ENCODE measurements around the gene MREG.

MREG gene

DNA sequence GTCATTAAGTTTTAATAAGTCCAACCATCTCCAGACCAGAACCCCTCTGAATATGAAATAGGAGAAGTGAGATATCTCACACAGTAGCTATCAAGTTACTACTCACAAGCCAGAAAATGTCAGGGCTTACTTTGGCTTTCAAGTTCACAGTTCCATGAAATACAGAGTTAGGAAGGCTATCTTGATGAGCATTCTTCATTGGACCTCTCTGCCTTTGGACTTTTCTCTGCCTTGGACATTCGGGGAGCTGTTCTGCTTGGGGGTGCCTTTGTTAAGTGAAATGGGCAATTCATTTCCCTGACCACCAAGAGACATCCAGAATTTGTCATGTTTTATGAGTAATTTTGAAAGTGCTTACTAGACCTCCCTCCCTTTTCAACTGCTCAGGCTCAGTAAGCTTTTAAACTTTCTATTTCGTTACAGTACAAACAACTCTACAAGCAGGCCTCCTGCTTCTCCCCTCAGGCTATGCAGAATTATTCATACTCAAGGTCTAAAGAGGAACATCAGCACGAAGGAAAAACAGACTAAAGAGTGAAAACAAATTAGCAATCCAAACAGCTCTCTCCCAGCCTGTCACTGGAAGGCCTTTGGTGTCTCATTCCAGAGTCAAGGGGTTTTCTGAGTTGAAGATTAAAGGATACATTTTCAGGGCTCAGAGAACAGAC lies 95.3 kb downstream of the MREG start:
- FAIRE-seq: no peak

DNA sequence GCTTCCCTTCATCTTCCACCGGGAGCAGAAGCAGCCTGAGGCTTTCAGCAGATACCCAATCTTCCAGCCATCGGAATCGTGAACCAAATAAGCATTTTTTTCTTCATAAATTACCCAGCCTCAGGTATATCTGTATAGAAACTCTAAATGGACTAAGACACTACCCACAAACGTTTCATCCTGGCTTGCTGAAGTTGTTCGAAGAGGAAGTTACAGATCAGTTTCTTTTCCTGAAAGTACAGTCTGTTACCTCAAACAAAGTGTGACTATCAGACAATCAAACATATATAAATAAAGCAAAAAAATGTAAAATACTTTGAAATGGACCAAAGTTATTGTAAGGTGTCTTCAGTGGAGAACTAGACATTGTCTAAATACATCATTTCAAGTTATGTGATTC lies 97.9 kb downstream of the MREG start:
- no peak for FAIRE-seq

DNA sequence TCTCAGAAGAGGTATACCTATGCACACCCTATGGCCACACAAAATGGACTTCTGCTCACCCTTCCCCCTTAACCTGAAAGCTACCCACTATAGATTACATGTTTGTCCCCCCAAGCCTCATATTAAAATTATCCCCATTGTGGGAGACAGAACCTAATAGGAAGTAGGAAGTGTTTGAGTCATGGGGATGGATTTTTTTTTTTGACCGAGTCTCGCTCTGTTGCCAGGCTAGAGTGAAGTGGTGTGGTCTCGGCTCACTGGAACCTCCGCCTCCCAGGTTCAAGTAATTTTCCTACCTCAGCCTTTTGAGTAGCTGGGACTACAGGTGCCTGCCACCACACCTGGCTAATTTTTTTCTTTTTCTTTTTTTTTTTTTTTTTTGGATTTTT lies 98.6 kb downstream of the MREG start:
- no peak for FAIRE-seq

DNA sequence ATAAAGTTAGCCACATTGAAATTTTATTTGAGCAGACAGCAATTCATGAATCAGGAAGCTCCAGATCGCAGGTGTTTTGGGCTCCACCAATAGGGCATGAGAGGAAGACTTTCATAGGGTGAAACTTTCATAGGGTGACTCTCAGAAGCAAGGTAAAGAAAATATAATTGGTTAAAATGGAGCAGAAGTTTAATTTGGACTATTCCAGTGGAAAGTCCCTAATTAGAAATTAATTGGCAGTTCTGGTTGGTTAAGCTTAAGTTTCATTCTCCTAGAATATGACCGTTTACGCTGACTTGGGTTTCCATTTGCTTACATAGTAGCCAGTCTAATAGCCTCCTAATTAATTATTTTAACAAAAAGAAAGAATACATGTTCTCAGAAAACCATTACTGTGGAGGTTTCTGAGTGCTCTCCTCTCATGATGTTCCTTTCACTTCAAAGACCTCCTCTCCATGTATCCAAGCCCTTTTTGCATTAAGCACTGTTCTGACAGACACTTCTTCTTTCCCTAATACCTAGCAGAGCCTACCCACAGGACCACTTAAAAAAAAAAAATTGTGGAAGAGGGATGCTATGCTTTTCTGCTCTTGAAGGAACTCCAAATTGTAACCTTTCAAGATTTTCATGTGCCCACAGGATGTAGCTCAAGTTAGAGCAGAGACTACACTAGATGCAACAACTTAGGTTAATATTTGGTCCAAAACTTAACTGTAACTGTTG lies 99.1 kb downstream of the MREG start:
- no peak for FAIRE-seq

DNA sequence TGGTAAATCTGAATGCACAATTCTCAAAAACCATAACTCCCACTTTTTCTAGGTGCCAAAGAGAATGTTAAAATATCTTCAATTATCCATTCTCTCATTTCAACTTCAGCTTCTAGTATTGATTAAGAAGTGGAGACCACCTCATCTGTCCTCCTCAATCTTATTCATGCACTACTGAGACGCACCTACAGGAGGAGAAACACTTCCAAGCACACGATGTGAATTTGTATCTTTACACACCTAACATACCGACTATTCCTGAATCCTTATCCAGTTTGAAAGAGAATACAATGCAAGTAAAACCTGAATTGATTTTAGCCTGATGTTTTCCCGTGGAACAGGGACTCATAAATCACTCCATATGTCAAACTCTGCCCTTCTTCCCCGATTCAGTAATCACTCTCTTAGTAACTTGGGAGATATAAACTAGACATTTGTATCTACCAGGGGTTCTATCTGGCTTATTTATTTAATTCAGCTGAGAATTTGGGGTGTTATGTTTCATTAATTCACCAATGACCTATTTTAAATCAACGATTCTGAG lies 101.0 kb downstream of the MREG start:
- FAIRE-seq: no peak

DNA sequence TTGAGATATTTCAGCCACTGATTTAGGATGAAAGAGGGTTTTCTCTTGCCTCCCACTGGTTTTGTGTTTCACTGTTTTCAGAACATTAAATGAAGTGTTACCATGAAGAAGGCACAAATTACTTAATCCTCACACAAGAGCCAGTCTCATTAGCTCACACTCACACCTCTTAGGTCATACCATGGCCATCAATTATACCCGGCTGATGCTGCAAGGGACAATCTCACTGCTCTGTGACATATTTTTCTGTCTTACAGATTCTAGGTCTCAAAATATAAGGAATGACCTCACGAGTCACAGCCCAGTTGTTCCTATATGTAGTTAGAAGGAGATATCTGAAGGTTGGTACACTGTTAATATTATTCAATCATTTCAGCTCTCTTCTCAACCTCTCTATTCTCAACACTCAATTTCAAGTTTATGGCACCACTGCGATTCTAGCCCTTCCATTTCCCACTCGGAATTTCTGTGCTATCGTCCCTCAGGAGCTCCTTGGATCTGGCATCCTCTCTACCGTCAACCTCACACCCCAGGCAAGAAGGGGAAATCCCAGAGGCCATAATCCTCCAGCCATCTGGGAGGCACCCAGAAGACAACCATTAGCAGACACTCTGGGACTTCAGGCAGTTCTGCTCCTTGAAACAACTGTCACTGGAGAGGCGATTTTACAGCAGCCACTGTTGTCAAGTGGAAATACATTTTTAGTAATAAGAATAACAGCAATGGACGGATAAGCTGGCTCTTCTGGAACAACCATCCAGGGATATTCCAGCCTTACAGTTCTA lies 101.9 kb downstream of the MREG start:
- FAIRE-seq: no peak

DNA sequence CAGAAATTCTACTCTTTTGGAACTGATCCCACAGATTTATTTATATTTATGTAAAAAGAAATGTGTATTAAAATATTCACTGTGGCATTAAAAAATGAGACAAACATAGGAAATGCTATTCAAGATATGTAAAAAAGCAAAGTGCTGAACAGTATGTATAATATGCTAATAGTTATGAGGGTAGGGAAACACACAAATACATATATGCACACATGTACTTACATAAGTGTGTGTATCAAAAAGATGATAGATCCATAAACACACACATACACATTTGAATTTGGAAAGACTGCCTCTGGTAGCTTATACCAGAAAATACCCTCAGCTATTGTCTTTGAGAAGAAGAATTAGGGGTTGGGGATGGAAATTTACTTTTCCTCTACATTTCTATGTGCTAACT lies 103.2 kb downstream of the MREG start:
- no peak for FAIRE-seq

DNA sequence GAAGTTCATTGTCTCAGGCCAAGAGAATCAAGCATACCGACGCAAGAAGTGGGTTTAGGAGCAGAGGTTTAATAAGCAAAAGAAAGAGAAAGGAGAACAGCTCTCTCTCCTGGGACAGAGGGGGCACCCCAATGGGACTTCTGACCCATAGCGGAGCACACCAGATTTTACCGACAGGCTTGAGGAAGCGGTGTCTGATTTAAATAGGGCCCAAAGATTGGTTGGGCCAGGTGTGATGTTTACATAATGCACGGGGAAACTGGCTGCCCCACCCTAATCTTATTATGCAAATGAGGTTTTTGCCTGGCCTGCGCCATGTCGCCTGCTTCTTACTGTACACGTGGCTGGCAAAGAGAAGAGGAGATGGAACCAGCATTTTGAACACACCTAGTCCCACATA lies 106.2 kb downstream of the MREG start:
- no peak for FAIRE-seq

DNA sequence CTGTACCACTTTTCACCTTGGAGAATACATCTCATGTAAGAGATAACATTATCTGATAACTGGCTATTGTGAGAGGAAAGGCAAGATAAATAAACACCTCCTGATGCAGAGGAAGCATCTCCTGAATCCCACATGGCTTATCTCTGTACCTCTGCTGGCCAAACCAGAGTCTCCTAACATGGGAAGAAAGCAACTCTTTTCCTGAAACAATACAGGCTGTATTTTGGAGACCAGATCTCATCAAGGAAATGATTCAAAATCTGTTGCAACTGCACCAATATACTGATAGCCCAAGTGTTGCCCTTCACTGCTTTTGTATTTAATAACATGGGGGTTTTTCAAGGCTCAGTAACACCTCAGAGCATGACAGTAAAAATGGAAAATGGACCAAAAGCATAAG lies 106.9 kb downstream of the MREG start:
- no peak for FAIRE-seq

DNA sequence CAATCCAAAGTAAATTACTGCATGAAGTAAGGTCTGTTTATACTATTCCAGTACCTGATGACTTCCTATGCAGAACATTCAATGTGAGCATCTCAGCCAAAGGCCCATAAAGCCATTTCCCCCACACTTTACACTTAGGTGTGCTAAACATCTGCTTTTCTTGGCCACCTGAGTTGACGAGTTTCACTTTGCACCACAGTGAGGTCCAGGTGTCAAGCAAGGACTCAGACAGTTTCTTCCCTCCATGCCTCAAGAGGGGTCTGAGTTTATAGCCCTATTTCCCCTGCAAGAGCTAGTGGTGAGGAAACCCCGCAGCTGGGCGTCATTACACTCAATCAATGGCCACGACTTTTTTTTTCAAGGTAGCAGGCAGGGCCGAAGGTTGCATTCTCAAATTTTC lies 107.7 kb downstream of the MREG start:
- FAIRE-seq: no peak

DNA sequence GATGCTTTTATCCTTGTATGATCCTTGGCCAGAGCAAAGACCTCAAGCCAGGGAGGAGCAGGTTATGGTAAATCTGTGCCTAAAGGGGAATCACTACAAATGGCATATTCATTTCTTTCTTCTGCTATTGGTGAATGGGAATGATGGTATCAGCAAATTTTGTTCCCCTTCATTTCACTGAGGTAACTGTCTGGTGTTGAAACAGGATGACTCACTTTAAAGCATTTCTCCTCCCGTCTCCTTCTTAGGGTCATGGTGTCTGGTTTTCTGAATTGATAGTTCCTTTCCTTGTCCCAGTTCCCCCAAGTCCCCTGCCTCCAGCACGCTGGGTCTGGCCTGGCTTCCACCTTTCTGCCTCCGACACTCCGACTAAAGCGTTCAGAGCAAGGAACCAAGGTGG lies 109.2 kb downstream of the MREG start:
- no peak for FAIRE-seq

DNA sequence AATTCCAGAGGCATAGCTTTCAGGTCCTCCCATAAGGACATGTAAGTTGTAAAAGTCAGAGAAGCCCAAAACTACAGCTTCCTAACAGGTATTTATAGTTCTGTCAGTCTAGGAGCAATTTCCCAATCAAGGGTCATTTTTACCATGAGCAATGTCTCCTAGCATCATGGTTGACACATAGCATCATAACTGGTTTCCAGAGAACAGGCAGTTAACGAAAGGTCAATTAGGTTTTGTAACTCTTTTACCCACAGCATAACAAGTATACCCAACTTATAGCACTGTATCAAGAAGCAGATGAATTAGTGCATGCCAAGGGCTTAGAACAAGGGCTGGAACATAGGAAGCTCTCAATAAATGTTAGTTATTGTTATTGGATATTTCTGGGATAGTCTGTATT lies 110.1 kb downstream of the MREG start:
- no peak for FAIRE-seq

DNA sequence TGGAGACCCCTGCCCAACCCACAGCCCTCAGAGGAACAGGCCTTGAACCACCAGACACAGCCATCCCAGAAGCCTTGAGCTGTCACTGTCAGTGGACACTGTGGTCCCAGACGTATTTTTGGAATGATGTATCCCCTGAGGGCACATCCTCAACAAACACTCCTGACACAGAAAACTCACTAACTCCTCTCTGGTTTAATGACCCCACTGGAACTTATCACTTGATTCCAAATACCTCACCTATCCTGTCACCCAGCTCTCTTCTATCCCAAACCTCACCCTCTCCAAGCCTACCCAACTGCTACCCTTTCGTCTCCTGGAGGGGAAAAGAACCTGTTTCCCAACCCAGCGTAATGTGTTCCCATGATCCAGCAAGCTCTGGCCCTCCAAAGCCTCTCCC lies 111.6 kb downstream of the MREG start:
- FAIRE-seq: no peak

DNA sequence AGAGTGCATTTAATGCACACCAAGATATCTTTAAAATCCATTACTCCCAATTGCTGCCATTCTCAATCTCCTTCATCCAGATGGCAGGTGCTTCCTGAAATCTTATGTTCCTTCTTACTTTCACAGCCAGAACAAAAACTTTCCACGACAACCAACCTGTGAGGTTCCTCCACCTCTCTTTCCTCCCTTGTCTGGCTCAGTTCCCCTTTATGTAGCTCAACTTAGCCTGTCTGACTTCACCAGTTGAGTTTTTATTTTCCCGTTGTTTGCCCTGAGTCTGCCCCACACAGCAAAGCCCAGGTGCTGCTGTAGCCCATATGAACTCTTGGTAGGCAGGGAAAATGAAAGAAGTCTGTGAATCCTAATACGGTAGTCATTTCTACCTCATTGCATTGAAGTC lies 112.5 kb downstream of the MREG start:
- FAIRE-seq: no peak

DNA sequence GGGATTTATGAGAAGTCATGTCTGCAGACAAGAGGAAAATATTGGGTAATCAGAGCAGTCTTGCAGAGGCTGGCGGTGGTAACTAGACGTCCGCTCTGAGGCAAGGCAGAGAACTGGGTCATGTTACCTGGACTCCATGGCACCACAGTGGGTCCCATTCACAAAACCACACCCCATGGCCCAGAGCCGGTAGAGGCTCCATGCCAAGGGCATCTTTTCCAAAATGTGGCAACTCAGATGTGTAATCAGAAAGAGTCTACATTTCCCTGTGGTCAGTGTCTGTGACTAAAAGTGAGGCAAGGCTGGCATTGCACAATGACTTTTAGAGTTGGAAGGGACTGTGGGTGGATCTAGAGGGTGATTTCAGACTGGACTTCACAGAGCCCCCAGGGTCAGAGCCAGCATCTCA lies 113.1 kb downstream of the MREG start:
- FAIRE-seq: no peak

DNA sequence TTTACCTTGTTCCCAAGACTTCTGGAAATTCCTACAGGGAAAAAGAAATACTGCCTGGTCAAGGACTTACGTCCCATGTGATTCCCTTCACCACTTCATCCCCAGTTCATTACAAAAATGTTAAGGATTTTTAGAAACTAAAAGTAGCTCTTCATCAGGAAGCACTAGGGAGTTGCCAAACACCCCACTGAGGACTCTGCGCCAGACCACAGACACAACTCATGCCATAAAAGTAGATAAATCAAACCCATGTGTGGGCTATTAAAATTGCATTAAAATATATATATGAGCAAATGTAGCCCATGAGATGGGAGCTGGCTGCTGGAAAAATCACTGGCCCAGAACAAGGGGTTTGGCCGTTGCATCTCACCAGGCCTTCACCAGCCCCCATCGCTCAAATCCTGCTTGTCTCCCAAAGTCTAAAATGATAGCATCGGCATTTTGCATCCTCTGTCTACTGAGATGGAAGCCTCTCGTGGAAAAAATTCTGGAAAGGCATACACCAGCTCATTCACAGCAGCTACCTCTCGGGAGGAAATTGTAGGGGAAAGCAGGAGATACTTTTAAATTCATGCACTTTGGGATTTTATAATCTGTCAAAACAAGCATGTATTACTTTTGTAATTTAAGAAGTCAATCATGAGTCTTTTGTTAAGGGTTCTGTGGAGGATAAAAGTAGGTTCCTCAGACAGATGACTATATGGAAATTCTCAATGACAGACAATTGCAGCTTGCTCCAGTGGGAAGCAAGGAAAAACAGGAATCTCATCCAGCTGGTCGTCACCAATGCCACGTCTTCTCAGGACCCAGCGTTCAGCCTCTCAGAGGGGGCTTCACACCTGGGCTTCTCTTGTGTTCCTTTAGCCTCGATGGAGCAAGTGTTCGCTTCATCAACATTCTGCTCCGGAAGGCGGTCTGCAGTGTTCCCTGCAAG lies 113.9 kb downstream of the MREG start:
- FAIRE-seq: no peak

DNA sequence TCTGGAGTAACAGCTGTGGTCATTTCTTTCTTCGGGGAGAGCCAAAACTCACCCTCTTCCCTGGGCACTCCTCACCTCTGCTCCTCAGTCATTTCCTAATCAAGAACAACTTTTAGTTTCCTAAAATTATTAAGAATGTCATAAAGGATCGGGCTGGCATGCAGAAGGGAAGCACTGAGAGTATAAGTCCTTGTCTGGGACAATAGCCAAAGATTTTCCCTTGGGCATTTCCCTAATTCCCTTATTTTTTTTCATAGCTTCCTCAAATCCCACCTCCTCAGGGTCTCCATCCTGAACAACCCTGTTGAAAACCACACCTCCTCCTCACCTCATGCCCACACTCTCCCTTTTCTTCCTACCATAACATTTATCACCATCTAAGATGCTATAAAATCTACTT lies 115.0 kb downstream of the MREG start:
- no peak for FAIRE-seq

DNA sequence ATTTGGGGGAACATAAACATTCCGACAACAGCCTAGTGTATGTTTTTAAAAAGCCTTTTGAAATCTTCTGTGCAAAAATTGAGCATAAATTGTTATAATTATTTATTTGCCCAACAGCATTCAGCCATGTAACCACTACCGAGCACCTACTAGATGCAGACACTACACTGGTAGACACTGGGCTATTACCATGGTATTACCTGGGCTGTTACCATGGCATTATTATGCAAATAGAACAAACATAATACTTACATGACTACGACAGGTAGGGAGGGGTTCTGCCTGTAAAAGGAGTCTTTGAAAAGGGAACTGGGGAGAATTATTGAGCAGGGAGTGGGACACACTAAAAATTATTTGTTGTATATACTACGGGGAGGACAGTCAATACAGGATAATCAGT lies 116.4 kb downstream of the MREG start:
- FAIRE-seq: no peak

DNA sequence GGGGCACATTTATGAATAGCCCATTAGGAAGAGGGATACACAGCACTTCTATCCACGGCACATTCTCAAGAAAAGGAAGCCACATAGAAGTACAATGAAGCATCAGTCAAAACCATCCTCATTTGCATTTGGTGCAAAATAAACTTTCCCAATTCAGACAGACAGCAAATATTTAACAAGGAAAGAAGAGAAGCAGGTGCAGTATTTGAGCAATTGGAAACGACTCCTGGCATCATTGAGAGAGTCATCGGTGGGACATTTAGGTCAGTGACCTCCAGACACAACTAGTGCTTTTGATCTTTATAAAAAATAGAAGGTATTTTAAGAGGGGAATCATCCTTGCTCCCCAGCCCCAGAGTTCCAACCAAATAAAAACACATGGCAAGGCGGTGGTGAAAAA lies 118.0 kb downstream of the MREG start:
- no peak for FAIRE-seq

All from TTC549 (cell line).